HepG2 (cell line): Measurements from ENCODE around the gene ZNF615. TPM values are rescaled to one million over a fixed set of nuclear protein-coding genes. Genes with fewer than 3 reads are reported as not detected.

Experiments used
- FOXM1 ChIP-seq: sonication (generic); formaldehyde crosslinking; IDR thresholded peaks from 2 replicates; pipeline ENCODE4 v1.5.0; 2020; ENCODE audit warnings: missing genetic modification reagents
- GFI1 ChIP-seq: sonication (generic); formaldehyde crosslinking; IDR thresholded peaks from 2 replicates; pipeline ENCODE4 v1.5.0; 2020; ENCODE audit warnings: missing genetic modification reagents, mild to moderate bottlenecking, borderline replicate concordance
- HMGA1 ChIP-seq: sonication (generic); formaldehyde crosslinking; conservative IDR thresholded peaks from 2 replicates; pipeline ENCODE4 v1.4.0; 2020; ENCODE audit warnings: missing genetic modification reagents
- MAFK ChIP-seq, 2 experiments: IDR thresholded peaks in 1 of 2; conservative IDR thresholded peaks in 1 of 2; 2 replicates each; pipeline ENCODE4 v1.6.1; 2011; ENCODE audit warnings: improper control_type of control experiment in 2 of 2, low read length in 2 of 2
- RBM39 ChIP-seq: fragments of 200-400 bp; formaldehyde crosslinking; IDR thresholded peaks from one replicate; pipeline ENCODE4 v1.6.1; 2018; ENCODE audit warnings: antibody characterized with exemption, mild to moderate bottlenecking, low read depth, low read length; ENCODE audit not compliant: poor library complexity, severe bottlenecking
- SP5 ChIP-seq: IDR thresholded peaks from 2 replicates; pipeline ENCODE4 v1.6.1; 2016; ENCODE audit warnings: low read depth, borderline replicate concordance
- THYN1 ChIP-seq: sonication (generic); formaldehyde crosslinking; IDR thresholded peaks from 2 replicates; pipeline ENCODE4 v1.8.1; 2023; ENCODE audit warnings: low read depth, mild to moderate bottlenecking, moderate library complexity, missing genetic modification reagents, borderline replicate concordance
- ZBTB1 ChIP-seq: sonication (generic); formaldehyde crosslinking; IDR thresholded peaks from 2 replicates; pipeline ENCODE4 v1.4.0; 2020; ENCODE audit warnings: missing genetic modification reagents, borderline replicate concordance
- ZNF124 ChIP-seq: sonication (generic); formaldehyde crosslinking; IDR thresholded peaks from 2 replicates; pipeline ENCODE4 v1.4.0; 2020; ENCODE audit warnings: missing genetic modification reagents
- ZNF138 ChIP-seq: sonication (generic); formaldehyde crosslinking; IDR thresholded peaks from 2 replicates; pipeline ENCODE4 v1.5.0; 2020; ENCODE audit warnings: mild to moderate bottlenecking, low read depth, missing genetic modification reagents
- ZNF292 ChIP-seq: sonication (generic); formaldehyde crosslinking; IDR thresholded peaks from 2 replicates; pipeline ENCODE4 v1.8.1; 2022; ENCODE audit warnings: mild to moderate bottlenecking, low read depth, missing genetic modification reagents, borderline replicate concordance
- ZNF337 ChIP-seq: sonication (generic); formaldehyde crosslinking; IDR thresholded peaks from 2 replicates; pipeline ENCODE4 v1.5.1; 2020; ENCODE audit warnings: missing genetic modification reagents, low read depth, mild to moderate bottlenecking, borderline replicate concordance
- ZNF547 ChIP-seq: sonication (generic); formaldehyde crosslinking; IDR thresholded peaks from 2 replicates; pipeline ENCODE4 v1.5.1; 2020; ENCODE audit warnings: mild to moderate bottlenecking, missing genetic modification reagents
- ZNF616 ChIP-seq: sonication (generic); formaldehyde crosslinking; IDR thresholded peaks from 2 replicates; pipeline ENCODE4 v1.5.0; 2020; ENCODE audit warnings: low read depth, mild to moderate bottlenecking, missing genetic modification reagents
- ZNF678 ChIP-seq: sonication (generic); formaldehyde crosslinking; IDR thresholded peaks from 2 replicates; pipeline ENCODE4 v1.4.0; 2020; ENCODE audit warnings: mild to moderate bottlenecking, missing genetic modification reagents
- ZNF724P ChIP-seq: sonication (generic); formaldehyde crosslinking; IDR thresholded peaks from 2 replicates; pipeline ENCODE4 v1.8.0; 2022; ENCODE audit warnings: missing genetic modification reagents, borderline replicate concordance
- ZSCAN20 ChIP-seq: sonication (generic); formaldehyde crosslinking; IDR thresholded peaks from 2 replicates; pipeline ENCODE4 v1.4.0; 2020; ENCODE audit warnings: missing genetic modification reagents, mild to moderate bottlenecking, borderline replicate concordance
- polyA plus RNA-seq, 8 experiments: library from polyadenylated mRNA; depleted of rRNA in 3 of 8; stranded (reverse) in 7 of 8; unstranded in 1 of 8; fragments of >200 nt; fragmentation: Illumina TruSeq in 4 of 8; extraction: Trizol in 4 of 8; gene quantifications; 2 replicates each; pipeline versions ENCODE4 v1.2.1 to v1.2.3, GENCODE V29; 2011 to 2016; ENCODE audit warnings: low read depth in 4 of 8, missing spikeins in 1 of 8, mixed read lengths in 1 of 8; ENCODE audit not compliant: insufficient read depth in 1 of 8
- total RNA-seq, 5 experiments: library from RNA; depleted of rRNA; stranded (reverse); fragments of >200 nt; fragmentation: Illumina TruSeq; extraction: Trizol; gene quantifications; 2 replicates each; pipeline ENCODE4 v1.2.3, GENCODE V29; 2016; ENCODE audit warnings: low read depth in 1 of 5
- TF ChIP-seq, protein P1 (sequence below): sonication (generic); formaldehyde crosslinking; IDR thresholded peaks from 2 replicates; pipeline ENCODE4 v1.9.0; 2021; ENCODE audit warnings: missing genetic modification reagents, mild to moderate bottlenecking, borderline replicate concordance
- TF ChIP-seq, protein P2 (sequence below): IDR thresholded peaks from 2 replicates; pipeline ENCODE4 v1.6.1; 2016
- TF ChIP-seq, protein P3 (sequence below): sonication (generic); formaldehyde crosslinking; IDR thresholded peaks from 2 replicates; pipeline ENCODE4 v1.5.1; 2020; ENCODE audit warnings: missing genetic modification reagents, mild to moderate bottlenecking, borderline replicate concordance
- TF ChIP-seq, protein P4 (sequence below): sonication (generic); formaldehyde crosslinking; IDR thresholded peaks from 2 replicates; pipeline ENCODE4 v1.4.0; 2020; ENCODE audit warnings: missing genetic modification reagents

Gene ZNF615
- total and polyA plus RNA-seq, 2 of the 13 experiments (the other 11 are each of a cell fraction or from before 2014, with no cell fraction given): 5.2 to 7.8 TPM

DNA sequence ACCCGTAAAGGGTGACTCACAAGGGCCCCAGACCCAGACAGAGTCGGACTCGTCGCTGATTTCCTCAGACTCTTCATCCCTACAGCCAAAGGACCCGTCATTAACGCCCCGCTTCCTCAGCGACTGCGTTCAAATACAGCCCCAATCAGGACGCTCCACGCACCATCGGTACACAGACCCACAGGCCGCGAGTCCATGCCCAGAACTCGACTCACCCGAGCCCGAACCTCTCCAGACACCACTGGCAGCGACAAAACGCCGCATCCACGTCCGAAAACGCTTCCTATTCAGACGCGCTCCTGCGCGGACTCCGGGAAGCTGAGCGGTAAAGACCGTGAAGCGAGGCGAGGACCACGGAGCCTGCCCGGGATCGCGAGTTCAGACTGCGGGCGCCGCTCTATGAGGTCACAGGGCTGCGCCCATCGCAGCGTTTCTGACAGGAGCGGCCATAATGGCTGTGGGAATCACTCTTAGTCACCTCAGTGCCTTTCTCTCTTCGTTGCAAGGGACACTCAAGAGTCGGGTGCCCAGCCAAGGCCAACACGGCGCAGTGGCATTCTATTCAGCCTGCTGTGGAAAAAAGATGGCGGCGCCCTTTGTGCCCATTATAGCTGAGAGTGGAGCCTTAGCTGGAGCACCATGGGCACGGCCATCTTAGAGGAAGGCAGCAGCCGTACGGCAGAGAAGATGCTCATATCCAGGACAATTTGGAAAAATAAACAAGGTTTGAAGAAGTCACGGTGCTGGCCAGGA, 20.2 kb upstream of the ZNF615 start, which contains the start of gene ZNF614 (continued):
- TF ChIP-seq, protein P1, sequence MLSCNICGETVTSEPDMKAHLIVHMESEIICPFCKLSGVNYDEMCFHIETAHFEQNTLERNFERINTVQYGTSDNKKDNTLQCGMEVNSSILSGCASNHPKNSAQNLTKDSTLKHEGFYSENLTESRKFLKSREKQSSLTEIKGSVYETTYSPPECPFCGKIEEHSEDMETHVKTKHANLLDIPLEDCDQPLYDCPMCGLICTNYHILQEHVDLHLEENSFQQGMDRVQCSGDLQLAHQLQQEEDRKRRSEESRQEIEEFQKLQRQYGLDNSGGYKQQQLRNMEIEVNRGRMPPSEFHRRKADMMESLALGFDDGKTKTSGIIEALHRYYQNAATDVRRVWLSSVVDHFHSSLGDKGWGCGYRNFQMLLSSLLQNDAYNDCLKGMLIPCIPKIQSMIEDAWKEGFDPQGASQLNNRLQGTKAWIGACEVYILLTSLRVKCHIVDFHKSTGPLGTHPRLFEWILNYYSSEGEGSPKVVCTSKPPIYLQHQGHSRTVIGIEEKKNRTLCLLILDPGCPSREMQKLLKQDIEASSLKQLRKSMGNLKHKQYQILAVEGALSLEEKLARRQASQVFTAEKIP: no peak
- peak; percentile 87; the same call in 1 of the 2 replicates for TF ChIP-seq ZNF138
- no peak; the same call in 1 of the 2 replicates for TF ChIP-seq ZNF724P (CRISPR knock-in tag)
- TF ChIP-seq SP5: no peak
- no peak for TF ChIP-seq MAFK (conservative IDR thresholded peaks at IDR 0.05 in 1 of 2, IDR thresholded peaks at IDR 0.05 in 1 of 2; ENCODE audit: low read length in 2 of 2)
- TF ChIP-seq, protein P2, sequence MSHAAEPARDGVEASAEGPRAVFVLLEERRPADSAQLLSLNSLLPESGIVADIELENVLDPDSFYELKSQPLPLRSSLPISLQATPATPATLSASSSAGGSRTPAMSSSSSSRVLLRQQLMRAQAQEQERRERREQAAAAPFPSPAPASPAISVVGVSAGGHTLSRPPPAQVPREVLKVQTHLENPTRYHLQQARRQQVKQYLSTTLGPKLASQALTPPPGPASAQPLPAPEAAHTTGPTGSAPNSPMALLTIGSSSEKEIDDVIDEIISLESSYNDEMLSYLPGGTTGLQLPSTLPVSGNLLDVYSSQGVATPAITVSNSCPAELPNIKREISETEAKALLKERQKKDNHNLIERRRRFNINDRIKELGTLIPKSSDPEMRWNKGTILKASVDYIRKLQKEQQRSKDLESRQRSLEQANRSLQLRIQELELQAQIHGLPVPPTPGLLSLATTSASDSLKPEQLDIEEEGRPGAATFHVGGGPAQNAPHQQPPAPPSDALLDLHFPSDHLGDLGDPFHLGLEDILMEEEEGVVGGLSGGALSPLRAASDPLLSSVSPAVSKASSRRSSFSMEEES (CRISPR knock-in tag): peak; percentile 14; the same call in 1 of the 2 replicates
- peak; percentile 80; the same call in 1 of the 2 replicates for TF ChIP-seq ZNF678 (CRISPR knock-in tag)
- peak; percentile 77 for TF ChIP-seq RBM39
- peak; percentile 72; the same call in 1 of the 2 replicates for TF ChIP-seq ZNF292 (CRISPR knock-in tag)
- TF ChIP-seq THYN1 (CRISPR knock-in tag): no peak
- TF ChIP-seq ZSCAN20 (CRISPR knock-in tag): no peak
- no peak for TF ChIP-seq ZBTB1 (CRISPR knock-in tag)
- TF ChIP-seq FOXM1 (CRISPR knock-in tag): no peak
- no peak for TF ChIP-seq HMGA1
- TF ChIP-seq, protein P3, sequence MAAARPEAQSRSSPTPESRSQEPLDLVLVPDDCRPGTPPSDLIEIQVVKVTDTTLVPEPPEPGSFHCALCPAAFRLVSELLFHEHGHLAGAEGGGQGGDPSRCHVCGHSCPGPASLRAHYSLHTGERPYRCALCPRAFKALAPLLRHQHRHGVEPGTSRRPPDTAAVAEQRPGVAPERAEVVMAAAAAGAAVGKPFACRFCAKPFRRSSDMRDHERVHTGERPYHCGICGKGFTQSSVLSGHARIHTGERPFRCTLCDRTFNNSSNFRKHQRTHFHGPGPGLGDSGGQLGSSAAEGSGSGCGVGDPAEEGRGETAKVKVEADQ (CRISPR knock-in tag): 0 out of 2 replicates have a peak, but pooled peaks have one; percentile 73
- peak; percentile 52; the same call in 1 of the 2 replicates for TF ChIP-seq ZNF124
- TF ChIP-seq ZNF547 (CRISPR knock-in tag): peak; percentile 49; the same call in 1 of the 2 replicates
- TF ChIP-seq, protein P4, sequence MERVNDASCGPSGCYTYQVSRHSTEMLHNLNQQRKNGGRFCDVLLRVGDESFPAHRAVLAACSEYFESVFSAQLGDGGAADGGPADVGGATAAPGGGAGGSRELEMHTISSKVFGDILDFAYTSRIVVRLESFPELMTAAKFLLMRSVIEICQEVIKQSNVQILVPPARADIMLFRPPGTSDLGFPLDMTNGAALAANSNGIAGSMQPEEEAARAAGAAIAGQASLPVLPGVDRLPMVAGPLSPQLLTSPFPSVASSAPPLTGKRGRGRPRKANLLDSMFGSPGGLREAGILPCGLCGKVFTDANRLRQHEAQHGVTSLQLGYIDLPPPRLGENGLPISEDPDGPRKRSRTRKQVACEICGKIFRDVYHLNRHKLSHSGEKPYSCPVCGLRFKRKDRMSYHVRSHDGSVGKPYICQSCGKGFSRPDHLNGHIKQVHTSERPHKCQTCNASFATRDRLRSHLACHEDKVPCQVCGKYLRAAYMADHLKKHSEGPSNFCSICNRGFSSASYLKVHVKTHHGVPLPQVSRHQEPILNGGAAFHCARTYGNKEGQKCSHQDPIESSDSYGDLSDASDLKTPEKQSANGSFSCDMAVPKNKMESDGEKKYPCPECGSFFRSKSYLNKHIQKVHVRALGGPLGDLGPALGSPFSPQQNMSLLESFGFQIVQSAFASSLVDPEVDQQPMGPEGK (CRISPR knock-in tag): no peak; the same call in 1 of the 2 replicates
- TF ChIP-seq GFI1 (CRISPR knock-in tag): no peak
- 0 out of 2 replicates have a peak, but pooled peaks have one; percentile 27 for TF ChIP-seq ZNF616 (CRISPR knock-in tag)
- TF ChIP-seq ZNF337 (CRISPR knock-in tag): no peak
